Activated B cell treated with CpG ODN at 0.5 μM for 24 hours (primary cell): ENCODE measurements around the gene NEK4. TPM values are rescaled to one million over a fixed set of nuclear protein-coding genes. Genes with fewer than 3 reads are reported as not detected.

Experiments used
- ATAC-seq: fragments of 200-7000 bp; cut with Tn5 transposase; one replicate; pipeline ENCODE4 v1.10.0; 2021; ENCODE audit warnings: low read depth, mild to moderate bottlenecking, moderate library complexity
- CTCF ChIA-PET: fragments of 350-600 bp; sonication (Branson Sonifier 250); formaldehyde crosslinking; loops from one replicate; lab custom pipeline; 2021; ENCODE audit warnings: antibody characterized with exemption; lab: Charles Lee
- POLR2A ChIA-PET: fragments of 350-600 bp; sonication (Branson Sonifier 250); formaldehyde crosslinking; loops from one replicate; lab custom pipeline; 2021; ENCODE audit warnings: antibody characterized with exemption; lab: Charles Lee
- DNase-seq: peaks from one replicate; pipeline ENCODE4 v3.0.0; 2022
- H3K27ac Mint-ChIP-seq: one replicate; pipeline ENCODE4 v1.8.0; 2020; ENCODE audit warnings: mixed read lengths
- H3K27me3 Mint-ChIP-seq: one replicate; pipeline ENCODE4 v1.8.0; 2021; ENCODE audit warnings: mixed read lengths
- H3K36me3 Mint-ChIP-seq: one replicate; pipeline ENCODE4 v1.8.0; 2021; ENCODE audit warnings: low read depth, mixed read lengths
- H3K4me1 Mint-ChIP-seq: one replicate; pipeline ENCODE4 v1.8.0; 2021; ENCODE audit warnings: mixed read lengths
- H3K4me3 Mint-ChIP-seq: one replicate; pipeline ENCODE4 v1.8.0; 2020; ENCODE audit warnings: mild to moderate bottlenecking, mixed read lengths
- H3K9me3 Mint-ChIP-seq: one replicate; pipeline ENCODE4 v1.8.0; 2020; ENCODE audit warnings: mixed read lengths
- CTCF ChIP-seq: fragments of 200-600 bp; IDR thresholded peaks from one replicate; pipeline ENCODE4 v1.8.0; 2022; ENCODE audit warnings: antibody characterized with exemption, mild to moderate bottlenecking
- intact Hi-C: fragments of 100-400 bp; cut with micrococcal nuclease; formaldehyde crosslinking; loops from one replicate; pipeline ENCODE4 v1.15.1; 2024
- total RNA-seq: library from RNA; stranded (reverse); gene quantifications from 2 replicates; pipeline ENCODE4 v1.2.3, GENCODE V29; 2022

Gene NEK4
- total RNA-seq, 1 donor from 2014 or later = 24.5 TPM

- H3K9me3 Mint-ChIP-seq = no peaks in the 10 kb centered on the region
- H3K27ac Mint-ChIP-seq = no peak overlapping the region
- peaks cover 17% of the 10 kb centered on the region for H3K4me1 Mint-ChIP-seq
- TF ChIP-seq CTCF = no peak
- intact Hi-C loops = no loop called here
- no peak for ATAC-seq
- CTCF ChIA-PET = interaction anchor here (0.6 kb wide), 1 partner anchor 299 kb away, joined by 3 read pairs; no protein-coding TSS in a partner anchor
- DNase-seq = no peak
- no peaks in the 10 kb centered on the region for H3K27me3 Mint-ChIP-seq
- peaks cover 59% of the 10 kb centered on the region for H3K36me3 Mint-ChIP-seq
- POLR2A ChIA-PET = no interaction called here
- no peak overlapping the region for H3K4me3 Mint-ChIP-seq
Observed at GRCh38 chr3:52671676-52672075, 99.1 kb downstream of the NEK4 start.

DNA sequence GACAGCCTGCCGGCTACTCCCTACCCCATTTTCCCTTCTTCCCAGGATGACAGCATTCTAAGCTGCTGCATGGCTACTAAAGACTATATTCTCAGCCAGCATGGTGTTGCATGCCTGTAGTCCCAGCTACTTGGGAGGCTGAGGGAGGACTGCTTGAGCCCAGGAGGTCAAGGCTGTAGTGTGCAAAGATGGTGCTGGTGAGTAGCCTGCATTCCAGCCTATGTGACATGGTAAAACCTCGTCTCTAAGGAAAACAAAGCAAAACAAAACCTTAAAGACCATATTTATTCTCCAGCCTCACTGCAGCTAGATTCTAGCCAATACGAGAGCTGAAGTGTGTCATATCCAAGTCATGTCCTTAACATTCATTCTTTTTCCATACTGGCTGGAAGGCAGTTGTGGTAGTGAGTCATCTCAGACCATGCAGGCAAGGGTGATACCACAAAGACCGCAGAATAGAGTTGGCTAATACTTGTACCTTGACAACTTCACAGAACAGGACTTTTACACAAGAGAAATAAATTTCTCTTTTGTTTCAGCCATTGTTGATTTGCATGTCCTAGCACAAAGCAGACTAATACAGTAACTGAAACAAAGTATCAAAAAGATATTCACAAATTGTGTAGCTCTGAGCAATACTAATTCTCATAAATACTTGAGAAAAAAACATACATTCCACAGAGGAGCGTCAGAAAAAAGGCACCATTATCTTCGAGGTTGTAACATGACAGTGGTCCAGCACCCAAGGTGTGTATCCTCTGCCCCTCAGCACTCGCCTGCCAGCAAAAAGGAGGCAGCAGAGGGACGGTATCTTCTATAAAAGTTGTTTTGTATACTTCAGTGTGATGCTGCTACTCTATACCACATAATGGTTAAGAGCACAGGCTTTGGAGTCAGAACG, 99.9 kb downstream of the NEK4 start:
- POLR2A ChIA-PET = no interaction called here
- H3K9me3 Mint-ChIP-seq = no peaks in the 10 kb centered on the region
- intact Hi-C loops = no loop called here
- no peaks in the 10 kb centered on the region for H3K27me3 Mint-ChIP-seq
- peak; percentile 25 for ATAC-seq
- peaks cover 17% of the 10 kb centered on the region for H3K4me1 Mint-ChIP-seq
- DNase-seq = no peak
- no peak for TF ChIP-seq CTCF
- CTCF ChIA-PET = no interaction called here
- peaks cover 57% of the 10 kb centered on the region for H3K36me3 Mint-ChIP-seq
- no peak overlapping the region for H3K4me3 Mint-ChIP-seq
- peak overlapping the region; percentile 21 for H3K27ac Mint-ChIP-seq

DNA sequence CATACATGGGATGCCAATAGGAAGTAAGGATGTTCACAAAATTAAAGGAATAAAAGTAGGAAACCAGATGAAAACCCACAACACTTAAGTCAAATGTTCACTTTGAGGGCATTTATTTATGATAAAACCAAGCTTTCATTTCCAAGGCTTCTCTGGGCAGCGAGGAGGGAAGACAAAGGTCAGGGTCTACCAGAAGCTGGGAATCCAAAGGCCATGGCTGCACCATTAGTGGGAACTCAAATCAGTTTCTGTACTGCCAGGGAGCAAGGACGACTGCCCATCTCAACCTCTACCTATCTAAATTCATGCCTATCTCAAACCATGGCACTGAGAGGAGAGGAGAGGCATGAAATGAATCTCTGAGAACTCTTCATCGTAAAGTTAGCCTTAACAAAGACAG, 107.6 kb downstream of the NEK4 start:
- no peak for TF ChIP-seq CTCF
- H3K27me3 Mint-ChIP-seq = no peaks in the 10 kb centered on the region
- peaks cover 68% of the 10 kb centered on the region for H3K36me3 Mint-ChIP-seq
- H3K4me1 Mint-ChIP-seq = no peaks in the 10 kb centered on the region
- H3K9me3 Mint-ChIP-seq = no peaks in the 10 kb centered on the region
- DNase-seq (no peak), ATAC-seq (no peak)
- H3K27ac Mint-ChIP-seq = no peak overlapping the region
- ChIA-PET CTCF (no interaction called here), POLR2A (no interaction called here)
- no peak overlapping the region for H3K4me3 Mint-ChIP-seq
- intact Hi-C loops = no loop called here

DNA sequence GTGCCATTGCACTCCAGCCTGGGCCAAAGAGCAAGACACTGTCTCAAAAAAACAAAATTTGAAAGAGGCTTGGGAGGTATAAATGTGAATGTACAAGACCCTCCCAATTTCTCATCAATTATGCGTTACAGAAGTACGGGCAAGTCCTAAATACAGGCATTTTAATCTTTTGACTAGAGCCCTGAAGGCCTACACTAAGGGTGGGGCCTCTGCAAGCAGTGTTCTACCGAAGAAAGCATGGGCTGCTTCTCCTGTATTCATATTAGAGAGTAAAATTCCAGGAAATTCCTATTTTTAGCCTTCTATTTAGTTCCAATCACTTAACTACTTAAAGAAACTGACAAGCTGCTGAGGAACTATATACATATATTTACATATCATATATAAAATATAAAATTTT, 110.7 kb downstream of the NEK4 start:
- DNase-seq = no peak
- ATAC-seq = no peak
- no peaks in the 10 kb centered on the region for H3K4me1 Mint-ChIP-seq
- ChIA-PET POLR2A (no interaction called here), CTCF (no interaction called here)
- no peaks in the 10 kb centered on the region for H3K9me3 Mint-ChIP-seq
- no peak overlapping the region for H3K27ac Mint-ChIP-seq
- intact Hi-C loops = no loop called here
- no peak overlapping the region for H3K4me3 Mint-ChIP-seq
- H3K27me3 Mint-ChIP-seq = no peaks in the 10 kb centered on the region
- TF ChIP-seq CTCF = no peak
- H3K36me3 Mint-ChIP-seq = peaks cover 69% of the 10 kb centered on the region

Other genes starting within 250 kb of the NEK4 start
- gene NT5DC2, start 237.1 kb downstream of the NEK4 start, total RNA-seq = 9.5 and 9.9 TPM in 2 replicates
- 11.7 and 13.6 TPM in 2 replicates for gene UQCC5, start 234.3 kb downstream of the NEK4 start, total RNA-seq
- gene PBRM1, start 85.0 kb downstream of the NEK4 start, total RNA-seq = 60.0 and 62.1 TPM in 2 replicates
- 137 and 145 TPM in 2 replicates for gene GNL3, start 84.9 kb downstream of the NEK4 start, total RNA-seq
- gene GLT8D1, start 65.1 kb downstream of the NEK4 start, total RNA-seq = 20.4 and 22.2 TPM in 2 replicates
- 78.0 and 79.4 TPM in 2 replicates for gene SPCS1, start 64.8 kb downstream of the NEK4 start, total RNA-seq
- gene ITIH1, start 6.7 kb upstream of the NEK4 start, total RNA-seq = 0.42 and 0.80 TPM in 2 replicates
- gene ITIH3, start 23.9 kb upstream of the NEK4 start, total RNA-seq = not detected in 2 replicates
- gene ITIH4, start 59.7 kb upstream of the NEK4 start, total RNA-seq = 15.4 and 15.7 TPM in 2 replicates
- 0.83 and 1.6 TPM in 2 replicates for gene MUSTN1, start 64.1 kb upstream of the NEK4 start, total RNA-seq
- gene STIMATE, start 126.6 kb upstream of the NEK4 start, total RNA-seq = 20.8 and 25.8 TPM in 2 replicates